GM21717 (cell line): Measurements from ENCODE around the gene ADGRB3.
A peak's percentile ranks its signal among the peaks of the same experiment; 100 is the strongest.

Experiments
- ATAC-seq: cut with Tn5 transposase; IDR thresholded peaks from one replicate; pipeline ENCODE4 v1.9.1; 2021; ENCODE audit warnings: mild to moderate bottlenecking, moderate library complexity; ENCODE audit not compliant: unreplicated experiment

Gene ADGRB3

DNA sequence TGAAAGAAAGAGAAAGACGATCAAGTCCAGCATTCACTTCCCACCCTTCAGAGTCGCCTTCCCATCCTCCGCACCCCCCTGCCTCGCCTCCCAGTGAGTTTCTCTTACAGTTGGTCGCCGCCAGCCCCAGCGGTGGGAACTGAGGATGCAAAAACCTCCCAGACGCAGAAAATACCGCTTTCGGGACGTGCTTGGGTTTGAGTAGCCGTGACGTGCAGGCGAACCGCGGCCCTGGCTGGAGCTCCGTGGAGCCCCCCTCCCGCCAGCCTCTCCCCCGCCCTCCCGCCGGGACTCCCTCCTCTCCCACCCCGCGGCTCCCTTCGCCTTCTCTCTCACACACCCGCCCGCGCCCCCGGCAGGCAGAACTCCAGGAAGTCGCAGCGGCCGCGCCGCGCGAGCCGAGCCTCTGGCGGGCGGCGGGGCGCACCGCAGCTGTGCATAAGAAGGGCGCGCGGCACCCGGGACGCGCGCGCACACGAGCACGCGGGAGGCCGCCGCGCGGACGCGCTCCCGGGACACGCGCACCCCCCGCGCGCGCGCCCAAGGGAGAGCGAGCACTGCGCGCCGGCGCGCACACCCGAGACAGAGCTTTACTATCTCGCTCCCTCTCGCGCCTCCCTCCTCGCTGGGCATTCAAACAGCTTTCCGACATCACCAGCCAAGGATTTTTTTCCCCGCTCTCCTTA, at the start of gene ADGRB3:
ADGRB3 (plus strand) TSS at position 557 of the 686 bp plus-strand sequence. CDS start 3,394 bp downstream, outside the sequence.
- peak; percentile 86 for ATAC-seq

DNA sequence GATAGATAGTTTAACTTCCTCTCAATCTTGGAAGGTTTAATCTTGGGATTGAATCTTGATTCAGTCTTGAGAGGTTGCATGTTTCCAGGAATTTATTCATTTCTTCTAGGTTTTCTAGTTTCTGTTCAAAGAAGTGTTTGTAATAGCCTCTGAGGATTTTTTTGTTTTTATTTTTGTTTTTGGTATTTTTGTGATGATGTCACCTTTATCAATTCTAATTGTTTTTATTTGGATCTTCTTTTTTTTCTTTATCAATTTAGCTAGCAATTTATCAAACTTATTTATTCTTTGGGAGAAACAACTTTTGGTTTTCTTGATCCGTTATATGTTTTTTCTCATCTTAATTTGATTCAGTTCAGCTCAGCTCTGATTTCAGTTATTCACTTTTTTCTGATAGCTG, 41.5 kb upstream of the ADGRB3 start:
- ATAC-seq, result no peak

GRCh38 chr6:68597642-68598041, 37.4 kb upstream of the ADGRB3 start:
- ATAC-seq, result no peak

- no peak for ATAC-seq
These were observed 19.1 kb upstream of the ADGRB3 start for GRCh38 chr6:68615938-68616337.

DNA sequence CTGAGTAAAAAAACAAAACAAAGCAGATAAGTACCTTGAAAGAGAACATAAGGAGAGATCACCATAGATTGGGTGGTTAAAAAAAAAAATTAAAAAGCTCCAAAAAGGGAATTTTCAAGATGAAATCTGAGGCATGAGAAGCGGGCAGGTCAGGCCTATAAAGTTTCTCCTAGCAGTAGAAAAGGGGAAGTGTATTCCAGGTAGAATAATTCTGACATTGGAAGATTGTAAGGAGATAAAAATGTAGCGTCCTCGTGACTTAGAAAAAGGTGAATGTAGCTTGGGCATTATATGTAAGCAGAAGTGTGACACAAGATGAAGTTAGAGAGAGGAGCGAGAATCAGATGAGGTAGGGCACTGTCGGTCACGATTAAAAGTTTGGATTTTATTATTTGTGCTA, 9.1 kb upstream of the ADGRB3 start:
- no peak for ATAC-seq

- no peak for ATAC-seq
These were observed 6.9 kb upstream of the ADGRB3 start for GRCh38 chr6:68628161-68628560.

DNA sequence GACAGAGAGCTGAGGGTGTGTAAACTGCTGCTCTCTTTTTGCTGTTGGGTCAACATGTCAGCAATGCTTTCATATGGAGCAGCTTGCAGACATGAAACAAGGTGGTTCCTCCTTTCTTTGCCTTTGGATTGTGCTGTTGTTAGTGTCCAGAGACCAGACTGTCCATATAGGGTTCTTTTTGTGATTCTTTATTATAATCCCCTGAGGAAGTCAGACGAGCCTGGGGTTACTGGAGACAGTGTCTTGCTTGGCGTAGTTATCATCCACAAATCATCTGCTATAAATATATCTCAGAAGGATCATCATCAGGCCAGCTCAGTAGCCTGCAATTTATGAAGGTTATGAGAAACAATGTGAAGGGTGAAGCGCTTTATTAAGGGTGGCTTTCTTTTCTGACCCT, 2.3 kb upstream of the ADGRB3 start:
- ATAC-seq, result no peak

DNA sequence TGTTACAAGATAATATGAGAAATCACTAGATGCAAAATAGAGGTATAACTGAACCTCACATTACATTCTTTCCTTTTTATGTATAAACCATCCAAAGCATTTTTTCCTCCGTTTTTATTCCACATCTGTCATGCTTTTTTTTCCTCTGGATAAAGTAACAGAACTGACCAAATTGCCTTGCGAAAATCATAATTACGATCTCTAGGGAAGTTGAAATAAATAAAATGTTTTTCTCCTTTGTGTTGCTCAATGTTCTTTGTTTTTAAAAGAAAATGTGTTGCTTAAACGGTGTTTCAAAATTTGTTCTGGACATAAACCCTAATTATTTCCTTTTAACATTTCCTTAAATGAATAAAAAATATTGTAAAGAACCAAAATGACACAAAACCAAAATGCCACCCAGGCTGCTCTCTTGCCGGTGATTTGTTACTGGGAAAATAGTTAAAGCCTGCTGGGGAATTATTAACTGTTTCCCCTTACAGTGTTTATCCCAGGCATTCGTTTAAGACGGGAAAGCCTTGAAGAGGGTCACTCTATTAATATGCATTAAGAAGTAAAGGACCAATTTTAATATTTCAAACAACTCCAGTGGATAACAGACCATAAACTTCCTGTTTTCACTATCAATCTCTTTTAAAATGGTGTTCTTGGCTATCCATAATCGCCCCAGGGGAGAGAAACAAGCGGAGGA, 1.7 kb upstream of the ADGRB3 start:
- no peak for ATAC-seq

- ATAC-seq, result peak; percentile 11
These were observed 933 bp upstream of the ADGRB3 start for GRCh38 chr6:68633972-68634725.

DNA sequence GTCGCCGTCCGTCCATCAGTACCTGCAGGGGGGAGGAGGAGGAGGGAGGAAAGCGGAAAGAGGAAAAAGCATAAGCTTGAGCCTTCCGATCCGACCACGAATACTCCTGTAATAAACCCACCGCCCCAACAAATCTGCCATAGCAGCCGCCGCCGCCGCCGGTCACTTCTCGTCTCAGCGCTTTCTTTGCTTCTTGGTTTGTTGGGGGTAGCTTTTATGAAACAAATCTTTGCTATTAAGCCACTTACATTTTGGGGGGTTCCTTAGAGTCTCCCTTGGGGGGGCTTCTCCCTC, 277 bp downstream of the ADGRB3 start:
- peak; percentile 9 for ATAC-seq

GRCh38 chr6:68635706-68636513, 828 bp downstream of the ADGRB3 start:
- ATAC-seq, result no peak

DNA sequence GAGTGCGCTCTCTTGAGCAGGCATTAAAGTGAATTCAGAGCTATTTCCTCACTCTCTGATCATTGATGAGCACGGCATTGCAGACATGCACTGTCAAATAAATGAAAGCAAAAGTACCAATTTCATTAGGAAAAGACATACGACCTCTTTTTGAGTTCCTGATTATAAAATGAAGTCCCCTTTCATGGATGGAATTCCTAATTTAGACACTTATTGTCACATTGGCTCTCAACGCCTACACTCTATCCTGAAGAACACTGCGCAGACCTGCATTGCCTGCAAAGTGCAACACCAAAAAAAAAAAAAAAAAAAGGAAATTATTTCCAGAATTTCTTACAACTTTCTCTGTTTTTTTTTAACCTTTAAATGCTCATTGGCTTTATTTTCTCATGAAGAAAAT, 1.6 kb downstream of the ADGRB3 start:
- no peak for ATAC-seq

- no peak for ATAC-seq
These were observed 2.0 kb downstream of the ADGRB3 start for GRCh38 chr6:68637071-68637470.

DNA sequence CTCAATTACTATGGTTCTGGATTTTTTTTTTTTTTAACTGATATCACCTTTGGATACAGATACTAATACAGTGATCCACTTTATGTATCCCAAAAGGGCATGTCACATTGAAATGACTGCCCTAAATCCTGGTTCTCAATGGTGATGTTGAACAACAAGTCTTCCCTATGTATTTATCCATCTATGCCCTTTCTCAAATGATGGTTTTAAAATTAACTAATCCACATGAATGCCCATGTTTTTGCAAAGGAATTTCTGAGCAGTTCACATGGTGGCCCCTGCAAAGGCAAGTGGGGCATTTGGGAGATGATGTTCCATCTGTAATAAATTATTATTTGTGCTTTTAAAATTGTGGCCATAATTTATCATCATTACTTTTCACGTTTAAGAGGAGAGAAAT, 2.7 kb downstream of the ADGRB3 start:
- no peak for ATAC-seq

DNA sequence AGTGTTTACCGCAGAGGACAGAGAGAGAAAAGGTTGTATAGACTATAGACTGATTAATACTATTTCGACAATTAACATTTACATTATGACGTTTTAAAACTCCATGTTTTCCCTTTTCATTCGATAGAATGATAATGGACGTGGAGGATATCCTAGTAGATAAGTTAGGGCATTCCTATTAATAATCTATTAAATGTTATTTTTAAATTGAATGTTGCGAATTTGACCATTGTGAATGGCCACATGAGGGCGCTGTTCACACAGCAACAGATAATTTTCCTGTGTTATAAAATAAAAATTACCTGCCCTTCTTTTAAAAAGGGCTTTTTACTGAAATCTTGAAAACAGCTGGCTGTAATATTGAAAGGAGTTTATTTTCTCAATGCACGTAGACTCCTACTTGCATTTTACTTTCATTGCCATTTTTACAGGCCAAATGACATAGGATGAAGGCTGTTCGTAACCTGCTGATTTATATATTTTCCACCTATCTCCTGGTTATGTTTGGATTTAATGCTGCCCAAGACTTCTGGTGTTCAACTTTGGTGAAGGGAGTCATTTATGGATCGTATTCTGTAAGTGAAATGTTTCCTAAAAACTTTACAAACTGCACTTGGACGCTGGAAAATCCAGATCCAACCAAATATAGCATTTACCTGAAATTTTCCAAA, 3.3 kb downstream of the ADGRB3 start:
- ATAC-seq, result no peak

- no peak for ATAC-seq
These were observed 4.1 kb downstream of the ADGRB3 start for GRCh38 chr6:68639211-68639610.

- ATAC-seq, result no peak
These were observed 4.9 kb downstream of the ADGRB3 start for GRCh38 chr6:68639826-68640490.

- no peak for ATAC-seq
These were observed 5.4 kb downstream of the ADGRB3 start for GRCh38 chr6:68640491-68640835.

DNA sequence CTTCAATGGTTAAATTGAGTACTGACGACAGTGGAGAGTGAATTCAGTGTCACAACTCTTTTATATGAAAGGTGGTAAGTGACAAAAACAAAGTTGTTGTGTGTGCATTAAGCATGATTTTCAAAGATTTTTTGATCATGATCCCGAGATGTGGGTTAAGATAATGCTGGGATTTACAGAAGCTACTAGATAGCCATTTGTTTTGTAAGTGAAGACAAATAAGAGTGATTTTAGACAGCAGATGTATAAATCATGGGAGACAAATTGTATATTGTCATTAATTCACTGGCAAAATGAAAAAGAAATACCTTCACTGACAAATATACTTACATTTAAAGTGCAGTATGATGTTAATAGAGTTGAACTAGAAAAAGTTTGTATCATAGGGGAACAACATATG, 6.1 kb downstream of the ADGRB3 start:
- no peak for ATAC-seq

DNA sequence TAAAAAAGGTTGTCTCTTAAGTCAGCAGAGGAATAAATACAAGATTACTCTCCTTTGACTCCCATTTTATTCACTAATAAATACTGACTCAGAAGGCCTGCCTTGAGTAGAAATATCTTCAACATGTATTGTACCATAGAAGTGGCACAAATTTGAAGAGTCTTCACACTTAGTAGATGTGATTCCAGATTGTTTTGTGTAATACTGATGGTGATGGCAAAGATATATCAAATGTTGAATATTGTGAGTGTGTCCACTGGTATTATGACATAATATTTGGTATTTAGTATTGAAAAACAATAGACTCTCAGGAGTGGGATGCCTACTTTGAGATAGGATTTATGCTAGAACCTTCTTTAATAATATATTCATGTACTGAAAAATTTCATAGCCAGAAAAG, 7.0 kb downstream of the ADGRB3 start:
- no peak for ATAC-seq
